Tibial nerve (tissue), 4 donors: Measurements from ENCODE around the gene EPAS1.
"Not testable (repeated sequence)": the region's sequence is repeated elsewhere in the genome, so short reads cannot be mapped to it uniquely, and the experiment has no call there.

ENCODE experiments used
- CTCF ChIP-seq, 5 experiments: fragments of 200-600 bp in 3 of 5; fragments of 450-650 bp in 2 of 5; sonication (generic) in 3 of 5; IDR thresholded peaks; one replicate each; pipeline ENCODE4 v1.5.1; 2016 to 2019; ENCODE audit warnings: antibody characterized with exemption in 5 of 5, mild to moderate bottlenecking in 3 of 5, moderate library complexity in 2 of 5
- EP300 ChIP-seq, 2 donors: sonication (generic); formaldehyde crosslinking; IDR thresholded peaks; one replicate each; pipeline ENCODE4 v1.6.1; 2017; ENCODE audit warnings: antibody characterized with exemption in 2 of 2, mild to moderate bottlenecking in 1 of 2
- POLR2A ChIP-seq, 2 donors: fragments of 450-650 bp; IDR thresholded peaks; one replicate each; pipeline ENCODE4 v1.6.1; 2017; ENCODE audit warnings: antibody characterized with exemption in 2 of 2, mild to moderate bottlenecking in 2 of 2, moderate library complexity in 2 of 2

- TF ChIP-seq CTCF, POLR2A, EP300 (IDR thresholded peaks at IDR 0.05): not testable (repeated sequence)
Observed at GRCh38 chr2:46395730-46396129, 98.5 kb downstream of the EPAS1 start.
